HT1080 (cell line): Measurements from ENCODE around the gene BCL11B. TPM values are rescaled to one million over a fixed set of nuclear protein-coding genes. Genes with fewer than 3 reads are reported as not detected.

Experiments
- DNase-seq: peaks from one replicate; pipeline ENCODE4 v3.0.0-alpha.2; 2015; ENCODE audit warnings: low read depth
- polyA plus RNA-seq, 2 experiments: library from polyadenylated mRNA; depleted of rRNA; stranded (reverse); fragments of >200 nt; gene quantifications; 2 replicates each; pipeline ENCODE4 v1.2.3, GENCODE V29; 2015
- total RNA-seq: library from RNA; depleted of rRNA; stranded (reverse); fragments of >200 nt; shearing (Covaris generic); gene quantifications from 2 replicates; pipeline ENCODE4 v1.2.3, GENCODE V29; 2014; rRNA removed

BCL11B gene
- 0.17 and 0.18 TPM in 2 replicates for total RNA-seq
- 0.01 and 0.05 TPM in 2 replicates for polyA plus RNA-seq (2015; cell fraction: cytosol; rRNA removed)
- polyA plus RNA-seq (2015; cell fraction: nucleus; rRNA removed) = 0.07 and 0.13 TPM in 2 replicates

- DNase-seq = peak; percentile 80
Measured at GRCh38 chr14:99271951-99272631, at the start of gene BCL11B. Gene BCL11B (minus strand): TSS chr14:99272197. CDS start chr14:99271218, 979 bp downstream.

DNA sequence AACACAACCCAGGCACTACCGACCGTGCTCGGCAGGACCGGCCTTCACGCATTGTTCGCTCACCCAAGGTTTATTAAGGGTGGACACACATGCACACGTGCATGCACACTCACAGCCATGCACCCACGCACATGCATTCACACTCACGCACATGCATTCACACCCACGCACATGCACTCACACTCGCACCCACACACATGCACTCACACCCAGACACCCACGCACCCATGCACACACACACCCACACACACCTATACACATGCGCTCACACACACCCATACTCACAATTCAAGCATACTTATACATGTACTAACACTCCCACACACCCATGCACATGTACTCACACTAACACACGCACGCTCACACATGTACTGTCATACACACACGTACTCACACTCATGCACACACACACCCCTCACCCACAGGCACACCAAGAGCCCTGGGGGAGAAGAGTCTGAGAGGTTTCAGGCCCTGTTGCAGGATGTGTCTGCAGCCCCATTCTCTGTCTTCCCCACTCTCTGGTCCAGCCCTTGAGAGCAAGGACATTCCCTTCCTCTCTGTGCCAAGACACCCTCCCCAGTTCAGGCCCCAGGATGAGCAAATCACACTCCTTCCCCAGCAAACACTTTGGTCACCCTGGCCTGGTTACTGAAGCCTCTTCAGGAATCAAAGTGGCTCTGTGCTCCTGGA, 49.4 kb upstream of the BCL11B start:
- DNase-seq = no peak

GRCh38 chr14:99320621-99321235, 48.7 kb upstream of the BCL11B start:
- DNase-seq = no peak

DNA sequence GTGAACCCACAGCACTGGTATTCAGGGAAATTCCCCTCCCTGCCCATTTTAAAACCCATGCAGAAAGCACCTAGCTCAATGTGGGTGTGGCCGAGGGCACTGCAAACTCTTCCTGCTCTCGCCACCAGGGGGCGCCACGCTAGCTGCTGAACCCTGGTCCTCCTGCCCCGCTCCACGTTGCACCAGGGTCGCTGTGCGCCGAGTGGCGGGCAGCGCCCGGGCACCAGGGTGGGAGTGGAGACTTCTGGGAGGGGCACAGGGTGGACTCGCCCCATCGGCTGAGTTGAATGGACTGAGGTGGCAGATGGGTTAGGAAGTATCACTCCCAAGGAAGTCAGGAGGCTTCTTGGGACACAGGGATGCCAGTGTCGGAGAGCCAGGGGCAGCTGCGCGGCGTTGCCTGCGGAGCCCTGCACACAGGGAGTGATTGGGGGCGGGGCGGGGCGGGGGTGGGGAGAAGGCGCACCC, 48.1 kb upstream of the BCL11B start:
- DNase-seq = peak; percentile 44

DNA sequence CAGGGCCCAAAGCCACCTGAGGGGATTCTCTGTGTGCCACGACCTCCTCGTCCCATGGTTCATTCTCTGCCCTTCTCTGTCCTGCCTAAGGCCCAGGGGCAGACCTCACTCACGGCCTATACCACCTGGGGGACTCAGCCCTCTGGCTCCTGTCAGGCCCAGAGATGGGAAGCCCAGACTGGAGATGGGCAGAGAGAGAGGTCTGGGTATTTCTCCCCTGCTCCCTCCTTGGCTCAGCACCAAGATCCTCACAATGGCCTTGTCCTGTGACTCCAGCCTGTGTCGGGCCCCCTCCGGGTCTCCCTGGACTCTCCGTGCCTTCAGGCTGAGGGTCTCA, 46.9 kb upstream of the BCL11B start:
- no peak for DNase-seq

- no peak for DNase-seq
Measured at GRCh38 chr14:99318091-99318958, 46.3 kb upstream of the BCL11B start.

DNA sequence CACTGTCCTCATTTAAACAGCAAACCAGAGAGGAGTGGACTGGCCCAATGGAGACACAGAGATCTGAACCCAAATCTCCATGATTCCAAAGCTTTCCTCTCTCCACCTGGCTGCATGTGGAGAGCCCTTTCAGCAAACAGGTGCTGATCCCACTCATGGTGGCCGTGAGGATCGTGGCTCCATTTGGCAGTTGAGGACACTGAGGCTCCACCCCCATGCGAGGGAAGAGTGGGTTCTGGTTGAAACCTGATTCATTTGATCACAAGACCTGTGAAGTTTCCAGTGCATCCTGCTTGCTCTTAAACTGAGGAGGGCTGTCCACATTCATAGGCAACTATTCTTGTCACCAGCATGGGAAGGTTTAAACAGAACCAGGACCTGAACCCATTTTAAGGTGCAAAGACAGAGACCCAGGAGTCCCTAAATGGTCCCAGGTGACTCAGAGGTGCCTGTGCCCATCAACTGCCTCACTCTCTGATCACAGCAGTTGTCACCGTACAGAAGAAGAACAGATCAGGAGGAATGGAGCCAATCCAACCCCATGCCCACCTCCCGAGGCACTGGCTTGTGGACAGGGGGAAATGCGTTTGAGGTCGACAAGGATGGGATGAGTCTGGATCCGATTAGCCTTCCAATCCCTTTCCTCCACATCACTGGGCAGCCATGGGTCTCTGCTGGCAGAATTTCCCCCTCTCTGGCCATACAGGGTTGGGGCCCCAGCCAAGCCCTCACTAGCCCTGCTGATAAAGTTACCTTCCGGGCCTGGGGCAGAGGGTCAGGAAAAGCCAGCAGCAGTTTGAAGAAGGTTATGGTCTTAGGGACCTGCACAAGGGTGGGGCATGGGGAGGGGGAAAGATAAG, 45.5 kb upstream of the BCL11B start:
- no peak for DNase-seq

DNA sequence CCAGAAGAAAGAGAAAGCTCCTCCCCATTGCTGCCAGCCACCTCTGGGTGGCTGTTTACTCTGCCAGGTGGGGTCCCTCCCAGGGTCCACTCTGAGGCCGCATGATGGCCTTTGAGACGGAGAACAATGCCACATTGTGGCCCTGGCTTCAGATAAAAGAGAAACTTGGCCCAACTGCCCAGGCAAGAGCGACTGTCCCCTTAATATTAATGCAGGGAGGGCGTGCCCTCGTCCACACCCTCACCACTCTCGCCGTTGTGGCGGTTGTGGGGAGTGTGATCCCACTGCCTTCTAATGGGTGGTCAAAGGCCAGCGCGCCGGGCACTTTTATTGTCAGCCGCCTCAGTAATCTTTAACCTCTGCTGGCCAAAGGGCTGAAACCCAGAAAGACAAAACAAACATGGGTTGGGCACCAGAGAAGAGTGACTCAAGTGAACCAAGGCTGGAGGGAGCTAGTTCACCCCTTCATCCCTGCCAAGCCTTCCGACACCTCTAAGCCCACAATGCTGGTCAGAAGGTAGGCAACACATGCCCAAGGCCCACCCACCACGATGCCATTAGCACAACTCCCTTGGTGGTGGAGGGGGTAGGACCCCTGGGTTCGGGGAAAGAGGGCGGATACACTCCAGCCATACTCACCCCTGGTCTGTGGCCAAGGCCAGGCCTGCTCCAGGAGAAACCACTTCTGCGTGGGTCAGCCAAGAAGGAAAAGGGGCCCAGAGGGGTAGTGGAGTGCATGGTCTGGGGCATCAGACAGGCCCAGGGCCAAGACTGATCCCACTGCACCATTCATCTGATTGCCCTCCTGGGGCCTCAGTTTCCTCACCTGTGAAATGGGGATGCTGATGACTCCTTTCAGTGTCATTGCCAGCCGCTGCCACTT, 44.5 kb upstream of the BCL11B start:
- DNase-seq = no peak

DNA sequence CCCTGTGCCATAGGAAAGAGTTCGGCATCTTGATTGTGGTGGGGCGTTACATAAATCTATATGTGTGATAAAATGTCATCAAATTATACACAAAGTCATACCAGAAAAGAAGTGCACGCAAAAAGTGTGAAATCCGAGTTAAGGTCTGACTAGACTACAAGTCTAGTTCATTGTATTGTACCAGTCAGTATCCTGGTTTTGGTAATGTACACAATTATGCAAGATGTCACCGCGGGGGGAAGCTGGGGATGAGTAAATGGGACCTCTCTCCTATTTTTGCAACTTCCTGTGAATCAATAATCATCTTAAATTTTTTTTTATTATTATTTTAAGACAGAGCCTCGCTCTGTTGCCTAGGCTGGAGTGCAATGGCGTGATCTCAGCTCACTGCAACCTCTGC, 43.2 kb upstream of the BCL11B start:
- DNase-seq = no peak

DNA sequence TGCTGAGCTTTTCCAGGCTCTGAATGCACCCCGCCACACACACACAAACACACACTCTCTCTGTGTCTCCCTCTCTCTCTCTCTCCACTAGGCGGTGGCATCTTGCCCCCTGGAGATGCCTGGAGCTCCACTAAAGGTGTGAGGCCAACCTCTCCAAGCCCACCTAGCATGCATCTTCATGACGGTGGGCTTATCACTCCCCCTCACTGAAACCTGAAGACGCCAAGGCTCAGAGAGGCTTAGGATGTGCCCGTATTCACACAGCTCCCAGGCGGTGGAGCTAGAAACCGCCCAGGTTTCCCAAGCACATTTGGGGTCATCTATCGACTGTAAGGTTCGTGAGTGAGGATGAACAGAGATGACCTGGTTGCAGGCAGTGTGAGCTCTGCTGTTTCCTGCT, 42.6 kb upstream of the BCL11B start:
- no peak for DNase-seq

DNA sequence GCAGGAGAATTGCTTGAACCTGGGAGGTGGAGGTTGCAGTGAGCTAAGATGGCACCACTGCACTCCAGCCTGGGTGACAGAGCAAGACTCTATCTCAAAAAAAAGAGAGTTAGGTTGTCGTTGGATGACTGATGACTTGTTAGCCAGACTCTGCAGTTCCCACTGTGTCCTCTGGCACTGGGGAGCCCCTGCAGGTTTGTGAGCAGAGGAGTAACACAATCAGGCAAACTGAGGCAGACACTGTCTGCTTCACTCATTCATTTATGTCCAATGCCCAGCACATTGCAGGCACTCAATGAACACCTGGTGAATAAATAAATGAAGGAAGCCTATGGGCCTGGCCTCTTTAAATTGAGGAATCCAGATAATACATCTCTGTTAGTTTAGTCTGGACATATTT, 41.2 kb upstream of the BCL11B start:
- DNase-seq = no peak

DNA sequence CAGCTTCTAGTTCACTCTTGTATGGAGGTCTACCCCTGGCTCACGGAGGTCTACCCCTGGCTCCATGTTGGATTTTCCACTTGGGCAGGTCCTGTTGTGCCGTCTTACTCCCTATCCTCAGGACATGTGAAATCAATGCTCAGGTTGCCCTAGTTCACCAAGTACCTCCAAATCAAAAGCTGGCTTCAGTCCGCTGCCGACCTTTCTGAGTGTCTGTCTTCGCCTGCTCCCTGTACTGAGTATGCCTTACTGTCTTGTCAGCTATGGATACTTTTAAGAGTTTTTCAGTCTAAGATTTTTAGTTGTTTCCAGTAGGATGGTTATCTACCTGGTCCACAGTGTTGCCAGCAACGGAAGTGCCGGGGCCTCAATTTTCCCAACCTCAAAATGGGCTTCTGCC, 40.1 kb upstream of the BCL11B start:
- DNase-seq = no peak

DNA sequence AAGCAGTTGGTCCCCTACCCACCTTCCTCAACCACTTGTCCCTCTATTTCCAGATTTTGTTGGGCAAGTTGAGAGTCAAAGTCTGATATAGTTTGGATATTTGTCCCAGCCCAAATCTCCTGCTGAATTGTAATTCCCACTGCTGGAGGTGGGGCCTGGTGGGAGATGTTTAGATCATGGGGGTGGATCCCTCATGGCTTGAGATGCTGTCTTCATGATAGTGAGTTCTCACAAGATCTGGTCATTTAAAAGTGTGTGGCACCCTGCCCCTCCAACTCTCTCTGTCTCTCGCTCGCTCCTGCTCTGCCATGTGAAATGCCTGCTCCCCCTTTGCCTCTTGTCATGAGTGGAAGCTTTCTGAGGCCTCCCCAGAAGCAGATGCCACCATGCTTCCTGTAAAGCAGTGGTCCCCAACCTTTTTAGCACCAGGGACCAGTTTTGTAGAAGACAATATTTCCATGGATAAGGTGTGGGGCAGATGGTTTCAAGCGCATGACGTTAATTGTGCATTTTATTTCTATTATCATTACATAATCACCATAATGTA, 37.3 kb upstream of the BCL11B start:
- DNase-seq = no peak

- no peak for DNase-seq
Measured at GRCh38 chr14:99304208-99304607, 32.2 kb upstream of the BCL11B start.

DNA sequence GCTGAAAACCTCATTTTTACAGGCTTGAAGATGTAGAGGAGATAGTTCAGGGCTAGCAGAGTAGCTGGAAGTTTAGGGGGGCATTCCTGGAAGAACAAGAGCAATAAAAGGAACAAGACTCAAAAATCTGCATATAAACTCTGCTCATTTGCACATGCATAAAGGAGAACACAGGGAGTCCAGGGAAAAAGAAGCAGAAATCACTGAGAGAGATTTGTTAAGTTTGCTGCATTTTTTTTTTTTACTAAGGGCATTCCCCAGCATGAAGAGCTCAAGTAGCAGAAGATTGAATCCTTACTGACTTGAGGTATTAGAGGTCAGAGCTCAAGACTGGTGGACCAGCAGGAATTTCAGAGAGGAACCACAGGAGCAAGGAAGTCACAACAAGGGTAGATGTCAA, 28.2 kb upstream of the BCL11B start:
- no peak for DNase-seq

DNA sequence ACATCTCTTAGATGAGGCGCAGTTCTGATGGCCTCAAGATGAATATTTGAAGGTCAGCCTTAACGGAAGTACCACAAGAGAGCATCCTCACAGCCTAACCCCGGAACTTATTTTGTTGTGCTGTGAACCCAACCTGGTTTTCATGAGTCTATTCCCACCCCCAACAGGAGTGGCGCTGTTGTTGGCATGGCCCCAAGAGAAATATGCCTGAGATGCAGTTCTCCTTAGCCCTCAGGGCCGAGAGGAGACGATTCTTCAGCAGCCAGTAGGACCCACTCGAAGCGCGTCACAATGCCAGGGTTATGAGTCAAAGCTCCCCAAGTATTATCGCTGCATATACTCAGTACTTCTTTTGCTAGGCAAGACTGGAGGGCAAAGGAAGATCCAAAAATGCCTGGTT, 24.5 kb upstream of the BCL11B start:
- DNase-seq = no peak

GRCh38 chr14:99289394-99290189, 17.6 kb upstream of the BCL11B start:
- DNase-seq = no peak

DNA sequence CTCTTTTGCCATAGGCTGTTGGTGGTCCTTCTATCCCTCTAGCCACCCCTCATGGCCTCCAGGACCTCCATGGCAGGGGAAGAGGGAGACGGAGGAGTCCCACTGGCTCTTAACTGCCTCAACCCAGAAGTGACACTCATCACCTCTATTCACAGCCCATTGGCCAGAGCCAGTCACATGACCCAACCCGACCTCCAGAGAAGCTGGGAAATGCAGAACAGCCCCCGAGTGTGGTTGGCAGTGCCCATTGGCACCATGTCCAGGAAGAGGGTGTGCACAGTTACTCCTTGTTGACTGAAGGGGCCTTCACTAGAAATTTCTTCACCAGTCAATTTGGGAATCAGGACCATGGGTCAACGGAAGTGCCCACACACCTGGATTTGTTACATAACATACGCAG, 17.0 kb upstream of the BCL11B start:
- DNase-seq = no peak
